GM19099 (cell line): ENCODE measurements around the gene PARD6G.

Experiments
- POLR2A ChIP-seq: IDR thresholded peaks from 3 replicates; pipeline ENCODE4 v1.6.1; 2011; ENCODE audit warnings: low read depth; ENCODE audit not compliant: insufficient read length; ENCODE audit errors: extremely low read depth

Gene PARD6G

DNA sequence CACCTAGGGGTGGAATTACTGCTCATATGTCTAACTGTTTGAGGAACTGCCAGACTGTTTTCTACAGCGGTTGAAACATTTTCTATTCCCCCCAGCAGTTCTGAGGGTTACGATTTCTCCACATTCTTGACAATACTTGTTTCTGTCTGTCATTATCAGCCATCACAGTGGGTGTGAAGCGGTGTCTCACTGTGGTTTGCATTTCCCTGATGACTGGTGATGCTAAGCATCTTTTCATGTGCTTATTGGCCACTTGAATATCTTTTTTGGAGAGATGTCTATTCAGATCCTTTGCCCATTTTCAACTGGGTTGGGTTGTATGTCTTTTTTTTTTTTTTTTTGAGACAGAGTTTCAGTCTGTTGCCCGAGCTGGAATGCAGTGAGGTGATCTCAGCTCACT, 75.3 kb downstream of the PARD6G start:
- no peak for TF ChIP-seq POLR2A

DNA sequence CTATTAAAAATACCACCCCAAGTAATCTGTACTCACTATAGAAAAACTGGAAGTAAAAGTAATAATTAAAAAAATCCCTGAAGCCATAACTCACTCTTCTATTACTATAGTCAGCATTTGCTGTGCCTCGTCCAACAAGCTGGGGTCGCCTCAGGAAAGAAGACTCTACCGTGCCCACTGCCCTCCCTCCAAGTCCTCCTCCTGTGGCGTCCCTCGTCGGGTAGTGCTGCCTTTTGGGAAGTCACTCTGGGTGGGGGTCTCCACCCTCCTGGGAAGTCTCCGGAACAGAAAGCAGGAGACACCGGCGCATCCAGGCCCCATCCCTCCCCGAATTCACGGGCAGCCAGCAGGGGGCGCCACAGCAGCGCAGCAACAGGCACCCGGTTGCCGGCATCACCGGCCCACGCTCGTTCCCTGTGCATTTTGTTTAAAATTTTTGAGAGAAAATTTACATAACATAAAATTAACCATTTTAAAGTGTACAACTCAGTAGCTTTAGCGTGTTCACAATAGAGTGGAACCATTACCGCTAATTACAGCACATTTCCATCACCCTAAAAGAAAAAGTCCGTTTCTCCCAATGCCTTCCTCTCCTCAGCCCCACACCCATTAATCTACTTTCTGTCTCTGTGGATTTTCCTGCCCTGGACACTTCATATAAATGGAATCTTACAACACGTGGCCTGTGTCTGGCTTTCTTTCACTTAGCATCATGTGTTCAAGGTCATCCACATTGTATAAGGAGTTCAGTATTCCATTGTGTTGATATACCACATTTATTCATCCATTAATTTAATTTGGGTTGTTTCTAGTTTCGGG, 76.1 kb downstream of the PARD6G start:
- TF ChIP-seq POLR2A: no peak

GRCh38 chr18:80170395-80171053, 76.8 kb downstream of the PARD6G start:
- TF ChIP-seq POLR2A: no peak

DNA sequence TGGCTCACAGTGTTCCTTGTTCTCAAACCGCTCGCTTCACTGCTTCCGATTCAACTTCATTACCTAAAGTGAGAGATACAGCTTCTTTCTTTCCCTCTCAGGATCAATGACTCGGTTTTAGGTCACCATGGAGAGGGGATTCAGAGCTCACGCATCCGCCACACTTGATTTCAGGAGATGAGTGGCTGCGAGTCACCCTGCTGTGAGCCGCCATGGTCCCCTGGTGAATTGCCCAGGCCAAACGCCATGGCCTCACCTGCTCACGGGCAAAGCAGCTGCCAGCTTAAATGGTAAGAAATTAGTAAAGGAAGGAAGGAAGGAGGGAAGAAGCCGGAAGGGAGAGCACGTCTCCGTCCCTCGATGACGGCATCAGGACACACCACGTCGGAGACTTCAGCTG, 77.7 kb downstream of the PARD6G start:
- no peak for TF ChIP-seq POLR2A

DNA sequence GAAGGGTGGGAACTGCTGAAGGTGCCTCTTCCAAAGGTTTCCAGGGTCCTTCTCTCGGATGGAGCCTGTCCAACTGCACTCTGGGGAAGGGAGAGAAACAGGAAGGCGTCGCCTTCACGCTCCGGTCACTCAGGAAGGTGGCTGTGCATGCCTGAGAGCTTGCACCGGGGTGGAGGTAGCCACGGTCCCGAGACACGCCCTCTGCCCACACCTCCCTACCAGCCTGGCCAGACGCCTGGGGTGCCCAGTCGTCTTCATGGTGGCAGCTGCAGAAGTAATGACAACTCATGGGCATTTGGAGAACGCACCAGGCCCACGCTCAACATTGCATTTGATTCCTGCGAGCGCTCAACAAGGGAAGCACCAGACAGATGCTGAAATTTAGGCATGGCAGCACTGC, 78.3 kb downstream of the PARD6G start:
- TF ChIP-seq POLR2A: no peak

- no peak for TF ChIP-seq POLR2A
Measured at GRCh38 chr18:80168346-80168745, 79.0 kb downstream of the PARD6G start.

DNA sequence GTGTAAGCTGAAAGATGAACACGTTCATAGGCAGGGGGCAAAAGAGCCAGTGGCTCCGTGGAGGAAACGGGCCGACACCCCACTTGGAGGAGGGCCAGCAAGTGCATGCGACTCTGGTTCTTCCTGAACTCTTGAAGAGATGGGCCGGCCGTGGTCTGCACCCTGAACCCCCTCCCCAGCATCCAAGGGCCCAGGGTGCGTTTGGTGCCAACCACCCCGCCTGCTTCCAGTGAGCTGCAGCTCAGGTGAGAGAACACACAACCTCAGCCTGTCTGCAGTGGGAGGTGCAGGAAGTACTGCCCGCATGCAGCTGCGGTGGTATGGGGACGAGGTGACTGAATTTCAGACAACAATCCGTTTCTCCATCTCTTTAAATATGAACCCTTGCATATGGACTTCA, 79.4 kb downstream of the PARD6G start:
- TF ChIP-seq POLR2A: no peak

GRCh38 chr18:80167331-80167730, 80.0 kb downstream of the PARD6G start:
- TF ChIP-seq POLR2A: no peak

DNA sequence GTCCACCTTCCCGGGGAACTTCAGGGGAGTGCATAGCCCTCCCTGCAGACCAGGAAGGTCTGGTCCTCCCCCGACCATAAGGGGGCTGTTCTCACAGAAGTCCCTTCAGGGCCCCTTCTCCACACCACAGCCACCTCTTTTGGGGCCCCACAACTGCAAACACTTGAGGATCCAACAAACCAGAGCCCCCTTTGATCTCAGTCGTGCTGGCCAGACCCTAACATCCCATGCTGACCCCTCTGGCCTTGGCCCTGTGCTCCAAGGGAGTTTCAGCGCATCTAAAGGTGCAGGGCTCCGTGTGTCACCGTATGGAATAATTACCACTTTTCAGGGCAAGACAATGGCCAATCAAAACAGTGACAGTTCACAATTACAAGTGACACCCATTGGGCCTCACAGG, 80.6 kb downstream of the PARD6G start:
- TF ChIP-seq POLR2A: no peak

DNA sequence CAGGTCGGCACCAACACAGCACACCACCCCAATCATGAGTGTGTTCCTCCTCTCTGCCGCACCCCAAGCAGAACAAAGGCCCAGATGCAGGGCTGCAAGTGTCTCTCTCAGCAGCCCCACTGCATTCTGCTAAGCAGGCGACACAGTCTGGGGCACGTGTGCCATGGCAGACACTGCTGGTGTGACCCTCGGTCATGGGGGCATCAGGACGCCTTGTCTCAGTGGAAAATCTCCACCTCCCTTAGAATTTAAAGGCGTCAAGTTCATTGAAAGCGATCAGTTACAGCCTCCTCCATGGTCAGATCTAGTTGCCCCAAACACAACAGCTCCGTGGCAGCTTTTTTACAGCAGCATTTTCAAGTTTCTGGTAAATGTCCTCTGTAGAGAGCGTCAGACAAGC, 81.1 kb downstream of the PARD6G start:
- TF ChIP-seq POLR2A: no peak

GRCh38 chr18:80163183-80163582, 84.1 kb downstream of the PARD6G start:
- no peak for TF ChIP-seq POLR2A

DNA sequence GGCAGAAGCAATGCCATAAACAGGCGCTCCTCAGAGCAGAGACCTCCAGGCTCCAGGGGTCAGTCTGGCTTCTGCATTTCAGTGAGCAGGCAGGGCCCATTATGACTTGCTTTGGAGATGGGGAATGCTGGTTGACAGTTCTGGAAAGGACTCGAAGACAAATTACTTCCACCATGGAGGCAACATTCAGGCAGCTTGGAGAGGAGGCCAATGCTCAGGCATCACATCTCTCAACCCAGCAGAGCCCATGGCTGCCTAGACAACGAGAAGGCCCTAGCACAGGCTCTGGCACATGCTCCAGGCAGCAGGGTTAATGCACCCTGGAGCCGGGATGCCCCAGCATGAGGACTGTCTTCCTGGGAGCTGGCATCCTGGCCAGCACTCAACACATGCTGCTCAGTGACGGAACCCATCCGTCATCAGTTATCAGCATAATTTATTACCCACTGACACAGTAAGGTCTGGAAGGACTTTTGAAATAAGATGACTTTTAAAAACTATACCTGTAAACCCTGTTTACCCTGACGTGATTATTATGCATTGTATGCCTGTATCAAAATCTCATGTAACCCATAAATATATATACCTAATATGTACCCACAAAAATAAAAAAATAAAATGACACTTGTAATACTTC, 85.4 kb downstream of the PARD6G start:
- no peak for TF ChIP-seq POLR2A

GRCh38 chr18:80159713-80160636, 87.3 kb downstream of the PARD6G start:
- TF ChIP-seq POLR2A: no peak

DNA sequence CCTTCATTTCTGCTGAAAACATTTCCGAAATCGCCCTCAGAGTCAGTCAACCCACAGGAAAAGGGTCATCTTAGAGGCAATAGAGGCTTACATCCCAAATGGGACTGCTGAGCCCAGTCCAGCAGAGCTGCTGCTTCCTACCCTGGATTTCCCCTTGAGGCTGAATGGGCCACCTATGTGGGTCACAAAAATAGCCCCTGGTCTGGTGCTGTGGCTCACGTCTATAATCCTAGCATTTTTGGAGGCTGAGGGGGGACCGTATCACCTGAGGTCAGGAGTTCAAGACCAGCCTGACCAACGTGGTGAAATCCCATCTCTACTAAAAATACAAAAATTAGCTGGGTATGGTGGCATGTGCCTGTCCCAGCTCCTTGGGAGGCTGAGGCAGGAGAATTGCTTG, 88.9 kb downstream of the PARD6G start:
- TF ChIP-seq POLR2A: no peak
